GM21526 (cell line): ENCODE measurements around the gene LAMB2.

Source experiments
- ATAC-seq: cut with Tn5 transposase; IDR thresholded peaks from one replicate; pipeline ENCODE4 v1.9.1; 2021; ENCODE audit warnings: moderate library complexity; ENCODE audit not compliant: unreplicated experiment, low FRiP score

LAMB2 gene

GRCh38 chr3:49079270-49079669 lies 53.6 kb downstream of the LAMB2 start:
- no peak for ATAC-seq

GRCh38 chr3:49076646-49077045 lies 56.2 kb downstream of the LAMB2 start:
- ATAC-seq, result no peak

GRCh38 chr3:49076116-49076515 lies 56.7 kb downstream of the LAMB2 start:
- ATAC-seq, result no peak
